NCI-H2196 (cell line): ENCODE data around the gene SLC6A17.
A peak's percentile ranks its signal among the peaks of the same experiment; 100 is the strongest.

ENCODE experiments used
- DNase-seq: peaks from one replicate; lab custom pipeline; 2025; ENCODE audit not compliant: unreplicated experiment; lab: John Stamatoyannopoulos, UW

The SLC6A17 gene

GRCh38 chr1:110173466-110174105 lies 23.3 kb downstream of the SLC6A17 start:
- DNase-seq, result no peak

GRCh38 chr1:110174961-110175360 lies 24.7 kb downstream of the SLC6A17 start:
- DNase-seq, result no peak

DNA sequence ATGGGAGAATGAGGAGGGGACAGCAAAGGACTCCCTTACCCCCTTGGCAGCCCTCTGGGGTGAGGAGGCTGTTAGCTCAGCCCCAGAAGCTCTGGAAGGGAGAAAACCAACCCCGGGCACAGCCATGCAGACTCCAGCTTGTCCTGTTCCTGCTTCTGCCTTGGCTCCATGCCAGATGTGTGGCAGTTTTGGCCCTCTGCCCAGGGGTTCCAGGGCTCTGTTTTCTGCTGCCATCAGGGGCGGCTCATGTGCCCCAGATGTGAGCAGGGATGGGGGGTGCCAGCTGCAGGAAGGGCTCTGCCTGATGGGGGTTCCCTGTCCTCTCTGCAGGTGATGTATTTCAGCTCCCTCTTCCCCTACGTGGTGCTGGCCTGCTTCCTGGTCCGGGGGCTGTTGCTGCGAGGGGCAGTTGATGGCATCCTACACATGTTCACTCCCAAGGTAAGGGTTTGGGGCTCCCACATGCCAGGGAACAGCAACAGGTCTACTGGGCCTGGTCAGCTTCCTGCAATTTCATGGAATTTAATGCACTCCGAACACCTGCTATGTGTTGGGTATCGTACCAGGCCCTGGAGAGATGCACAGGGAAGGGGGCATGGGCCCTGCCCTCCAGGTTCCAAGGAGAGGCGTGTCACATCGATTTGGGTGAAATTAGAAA lies 26.1 kb downstream of the SLC6A17 start:
- peak; percentile 74 for DNase-seq

- no peak for DNase-seq
Observed at GRCh38 chr1:110177775-110178174, 27.5 kb downstream of the SLC6A17 start.

GRCh38 chr1:110183642-110184167 lies 33.4 kb downstream of the SLC6A17 start:
- DNase-seq, result no peak

DNA sequence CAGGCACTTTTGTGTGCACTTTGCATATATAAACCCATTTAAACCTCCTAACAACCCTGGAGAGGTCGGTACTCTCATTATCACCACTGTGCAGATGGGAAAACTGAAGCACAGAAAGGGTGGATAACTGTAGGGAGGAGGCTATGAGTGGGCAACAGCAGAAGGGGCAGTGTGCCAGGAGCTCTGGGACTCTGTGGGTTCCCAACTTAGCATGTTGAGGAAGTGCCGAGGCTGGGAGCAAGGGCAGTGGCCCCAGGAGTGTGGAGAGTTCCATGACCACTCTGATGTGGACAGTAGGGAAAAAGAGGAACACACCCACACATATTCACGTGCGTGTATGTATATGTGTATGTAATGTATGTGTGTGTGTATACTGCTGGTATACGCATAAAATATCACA lies 34.2 kb downstream of the SLC6A17 start:
- no peak for DNase-seq

DNA sequence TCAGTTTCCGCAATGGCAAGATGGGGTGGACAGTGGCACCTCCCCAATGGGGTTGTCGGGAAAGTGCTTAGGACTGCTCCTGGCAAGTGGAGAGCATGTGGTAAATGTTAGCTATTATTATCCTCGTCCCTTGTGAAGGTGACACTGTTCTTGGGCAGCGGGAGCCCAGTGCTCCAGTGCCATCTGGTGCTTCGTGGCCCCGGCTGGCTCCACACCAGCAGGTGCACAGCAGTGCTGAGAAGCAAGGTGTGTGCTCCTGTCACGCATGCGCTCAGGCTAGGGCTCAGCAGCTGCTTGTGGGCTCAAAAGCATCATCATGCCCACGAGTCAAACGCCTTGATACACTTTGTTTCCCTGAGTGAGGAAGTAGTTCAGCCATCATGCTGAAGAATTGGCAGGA lies 34.9 kb downstream of the SLC6A17 start:
- DNase-seq, result peak; percentile 72

DNA sequence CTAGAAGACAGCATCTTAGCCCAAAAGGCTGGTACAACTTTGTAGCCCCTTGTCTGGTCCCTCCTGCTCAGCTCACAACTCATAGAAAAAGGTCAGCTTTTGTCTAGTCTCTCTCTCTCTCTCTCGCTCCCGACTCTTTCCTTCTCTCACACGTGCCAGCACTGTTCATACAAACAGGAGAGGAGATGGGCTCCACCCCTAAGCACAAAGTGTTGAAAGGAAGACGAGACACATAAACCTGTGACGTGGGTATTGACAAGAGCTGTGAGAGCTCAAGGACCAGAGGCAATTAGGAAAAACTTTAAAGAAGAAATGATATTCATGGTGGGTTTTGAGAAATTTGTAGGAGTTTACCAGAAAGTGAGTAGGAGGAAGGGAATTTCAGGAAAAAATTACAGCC lies 36.3 kb downstream of the SLC6A17 start:
- DNase-seq, result no peak

GRCh38 chr1:110187139-110187890 lies 37.0 kb downstream of the SLC6A17 start:
- DNase-seq, result no peak

DNA sequence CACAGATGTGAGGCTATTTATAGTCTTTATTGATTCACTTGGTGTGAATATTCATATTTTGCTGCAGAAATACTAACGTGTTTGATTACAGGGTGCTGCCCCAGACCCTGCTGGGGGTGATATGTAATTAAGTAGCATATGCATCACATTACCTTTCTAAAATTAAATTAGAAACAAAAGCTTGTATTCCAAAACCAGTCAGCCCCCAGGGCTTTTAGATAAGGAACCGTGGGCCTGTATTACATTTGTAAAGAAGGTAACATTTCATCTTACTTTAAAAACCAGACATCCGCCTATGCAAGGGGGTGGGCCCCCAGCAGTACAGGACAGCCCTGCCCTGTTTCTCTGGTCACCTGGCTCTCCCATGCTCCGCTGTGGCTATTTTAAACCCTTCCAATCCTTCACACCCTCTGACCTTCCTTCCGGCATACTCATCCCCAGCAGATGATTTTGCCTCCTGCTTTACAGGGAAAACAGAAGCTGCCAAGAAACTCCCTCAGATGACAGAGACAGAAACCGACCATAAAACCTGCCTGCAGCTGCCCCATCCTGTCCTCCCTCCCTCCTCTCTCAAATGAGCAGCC lies 37.8 kb downstream of the SLC6A17 start:
- no peak for DNase-seq

DNA sequence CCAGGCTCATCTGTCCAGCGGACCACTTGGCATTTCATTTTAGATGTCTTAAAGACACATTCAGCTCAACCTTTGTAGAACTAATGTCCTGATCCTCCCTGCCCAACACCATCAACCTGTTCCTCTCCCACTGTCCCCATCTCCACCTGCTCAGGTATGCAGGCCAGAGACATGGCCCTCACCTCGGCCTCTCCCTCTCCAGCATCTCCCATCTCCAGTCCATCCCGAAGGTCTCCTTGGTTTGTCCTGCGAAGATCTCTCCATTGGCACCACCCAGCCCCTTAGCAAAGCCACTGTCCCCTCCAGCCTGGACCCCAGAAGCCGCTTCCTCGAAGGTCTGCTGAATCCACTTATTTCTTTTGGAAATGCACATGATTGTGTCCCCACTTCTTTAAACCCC lies 38.9 kb downstream of the SLC6A17 start:
- DNase-seq, result no peak

DNA sequence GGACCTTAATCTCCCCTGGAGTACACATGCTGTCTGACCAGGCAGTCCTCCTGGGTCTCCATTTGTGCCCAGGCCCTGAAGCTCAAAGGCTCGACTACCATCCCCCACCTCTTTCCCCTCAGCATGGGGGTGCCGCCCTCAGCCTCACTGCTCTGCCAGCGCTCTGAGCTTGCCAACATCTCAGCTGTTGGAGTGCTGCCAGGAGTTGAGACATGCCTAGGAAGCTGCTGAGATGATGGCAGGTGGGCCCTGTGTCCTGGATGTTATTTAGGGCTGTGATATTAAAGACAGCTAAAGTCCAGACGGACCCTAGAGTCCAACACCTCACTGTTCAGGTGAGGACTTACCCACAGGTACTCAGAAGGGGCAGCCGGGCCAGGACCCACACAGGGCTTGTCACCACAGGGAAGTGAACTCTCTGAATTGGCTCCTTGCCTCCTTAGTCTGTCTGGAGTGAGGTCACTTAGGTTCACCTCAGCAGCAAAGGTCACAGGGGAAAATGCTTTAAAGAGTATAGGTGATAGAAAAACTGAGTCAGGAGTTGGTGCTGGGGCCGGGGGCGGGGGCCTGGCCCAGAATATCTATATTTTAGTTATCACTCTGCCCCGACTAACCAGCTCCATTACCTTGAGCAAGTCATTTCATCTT lies 40.1 kb downstream of the SLC6A17 start:
- peak; percentile 83 for DNase-seq

DNA sequence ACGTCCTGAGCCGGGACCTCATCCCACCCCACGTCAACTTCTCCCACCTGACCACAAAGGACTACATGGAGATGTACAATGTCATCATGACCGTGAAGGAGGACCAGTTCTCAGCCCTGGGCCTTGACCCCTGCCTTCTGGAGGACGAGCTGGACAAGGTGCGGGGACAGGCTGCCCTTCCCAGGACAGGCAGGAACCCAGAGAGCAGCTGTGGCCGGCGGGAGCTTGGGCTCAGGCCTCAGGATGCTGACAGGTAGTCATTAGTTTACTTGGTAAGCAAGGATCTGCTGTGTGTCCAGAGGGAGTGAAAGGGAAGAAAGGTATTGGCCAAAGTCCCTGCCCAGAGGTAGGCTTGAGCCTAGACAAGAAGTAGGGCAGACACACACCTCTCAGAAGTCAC lies 42.2 kb downstream of the SLC6A17 start:
- no peak for DNase-seq

- no peak for DNase-seq
Observed at GRCh38 chr1:110195196-110195595, 44.9 kb downstream of the SLC6A17 start.

GRCh38 chr1:110196917-110197765 lies 46.8 kb downstream of the SLC6A17 start:
- DNase-seq, result peak; percentile 67

DNA sequence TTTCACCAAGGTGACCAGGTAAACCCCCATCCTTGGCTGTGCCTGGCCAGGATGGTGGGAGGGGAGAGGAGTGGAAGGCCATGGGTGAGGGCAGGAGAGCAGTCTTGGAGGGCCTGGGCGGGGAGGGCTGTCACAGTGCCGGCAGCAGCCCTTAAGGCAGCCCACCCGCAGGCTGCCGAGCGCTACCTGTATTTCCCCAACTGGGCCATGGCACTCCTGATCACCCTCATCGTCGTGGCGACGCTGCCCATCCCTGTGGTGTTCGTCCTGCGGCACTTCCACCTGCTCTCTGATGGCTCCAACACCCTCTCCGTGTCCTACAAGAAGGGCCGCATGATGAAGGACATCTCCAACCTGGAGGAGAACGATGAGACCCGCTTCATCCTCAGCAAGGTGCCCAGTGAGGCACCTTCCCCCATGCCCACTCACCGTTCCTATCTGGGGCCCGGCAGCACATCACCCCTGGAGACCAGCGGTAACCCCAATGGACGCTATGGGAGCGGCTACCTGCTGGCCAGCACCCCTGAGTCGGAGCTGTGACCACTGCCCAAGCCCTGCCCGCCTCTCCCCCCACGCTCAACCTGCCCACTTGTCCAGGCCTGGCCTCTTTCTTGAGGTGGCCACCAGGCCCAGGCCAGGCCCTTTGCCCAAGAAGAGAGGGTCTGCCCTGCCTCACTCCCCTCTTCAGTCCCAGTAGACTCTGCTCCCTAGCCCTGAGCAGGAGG lies 47.8 kb downstream of the SLC6A17 start:
- DNase-seq, result no peak

DNA sequence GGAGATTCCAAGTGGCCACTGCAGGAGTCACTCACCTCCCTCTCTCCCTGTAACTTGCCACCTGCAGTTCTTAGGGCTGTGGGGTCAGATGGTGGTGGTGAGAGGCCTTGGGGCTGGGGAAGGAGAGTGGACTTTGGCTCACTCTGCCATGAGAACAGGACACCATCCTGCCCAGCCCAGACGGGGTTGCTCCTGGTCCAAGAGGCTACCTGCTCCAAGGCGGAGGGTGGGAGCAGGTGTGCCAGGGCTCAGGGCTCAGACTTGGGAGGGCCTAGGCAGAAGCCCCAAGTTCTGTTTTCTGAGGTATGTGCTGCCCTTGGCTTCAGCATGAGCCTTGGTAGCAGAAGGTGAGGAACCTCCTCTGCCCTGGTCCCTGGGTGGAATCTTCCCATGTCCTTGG lies 48.5 kb downstream of the SLC6A17 start:
- no peak for DNase-seq

DNA sequence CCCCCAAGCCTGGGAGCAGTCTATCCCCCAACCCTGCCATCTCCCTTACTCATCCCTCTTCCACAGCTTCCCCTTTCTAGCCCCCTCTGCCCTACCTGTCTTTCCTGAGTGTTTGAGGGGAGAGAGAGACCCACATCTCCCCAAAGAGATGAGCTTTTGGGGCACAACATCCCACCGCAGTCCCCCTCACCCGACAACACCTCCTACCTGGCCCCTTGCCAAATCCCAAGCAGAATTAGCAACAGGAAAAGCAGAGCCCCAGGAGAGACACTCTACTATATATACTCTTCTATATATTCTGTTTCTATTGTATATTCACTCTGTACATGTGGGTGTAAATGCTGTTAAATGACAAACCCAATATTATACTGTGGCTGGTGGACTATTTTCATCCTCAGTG lies 49.9 kb downstream of the SLC6A17 start:
- DNase-seq, result no peak

DNA sequence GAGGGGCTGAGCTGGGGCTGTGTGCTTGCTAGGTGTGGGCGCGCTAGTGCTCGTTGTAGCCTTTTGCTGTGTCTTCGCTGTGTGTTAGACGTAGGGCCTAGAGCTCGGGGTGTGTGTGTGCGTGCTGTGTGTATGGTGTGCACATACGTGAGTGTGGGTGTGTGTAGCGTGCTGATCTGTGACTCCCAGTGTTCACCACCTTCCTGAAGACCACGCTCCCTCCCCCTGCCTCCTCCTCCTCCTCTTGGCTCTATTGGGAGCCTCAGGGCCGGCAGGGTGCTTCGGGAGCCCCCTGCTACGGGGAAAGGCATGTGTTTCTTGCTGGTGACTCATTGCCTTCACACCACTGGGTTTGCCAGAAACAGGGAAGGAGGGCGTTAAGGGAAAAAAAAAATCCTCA lies 50.4 kb downstream of the SLC6A17 start:
- DNase-seq, result no peak
